ENCODE data around the gene ARID3A.

ARID3A gene

GRCh38 chr19:1007399-1008251 lies 81.8 kb downstream of the ARID3A start:
- no peak for DNase-seq

- DNase-seq, result no peak
These were observed 82.6 kb downstream of the ARID3A start for GRCh38 chr19:1008268-1009040.

GRCh38 chr19:1009041-1009980 lies 83.5 kb downstream of the ARID3A start:
- DNase-seq, result no peak

- DNase-seq, result no peak
These were observed 84.2 kb downstream of the ARID3A start for GRCh38 chr19:1009981-1010538.

GRCh38 chr19:1010586-1011510 lies 85.0 kb downstream of the ARID3A start:
- DNase-seq, result no peak

- DNase-seq, result no peak
These were observed 86.0 kb downstream of the ARID3A start for GRCh38 chr19:1011831-1012333.

GRCh38 chr19:1012334-1012733 lies 86.5 kb downstream of the ARID3A start:
- no peak for DNase-seq

- no peak for DNase-seq
These were observed 87.4 kb downstream of the ARID3A start for GRCh38 chr19:1013218-1013617.

- no peak for DNase-seq
These were observed 88.6 kb downstream of the ARID3A start for GRCh38 chr19:1014161-1015060.

GRCh38 chr19:1015061-1015781 lies 89.4 kb downstream of the ARID3A start:
- no peak for DNase-seq

- DNase-seq, result no peak
These were observed 90.2 kb downstream of the ARID3A start for GRCh38 chr19:1015782-1016646.

GRCh38 chr19:1016647-1017114 lies 90.8 kb downstream of the ARID3A start:
- no peak for DNase-seq

- no peak for DNase-seq
These were observed 91.5 kb downstream of the ARID3A start for GRCh38 chr19:1017115-1017905.

- no peak for DNase-seq
These were observed 92.1 kb downstream of the ARID3A start for GRCh38 chr19:1017906-1018305.

- no peak for DNase-seq
These were observed 92.6 kb downstream of the ARID3A start for GRCh38 chr19:1018393-1018792.

- no peak for DNase-seq
These were observed 93.2 kb downstream of the ARID3A start for GRCh38 chr19:1018932-1019615.

- no peak for DNase-seq
These were observed 93.8 kb downstream of the ARID3A start for GRCh38 chr19:1019616-1019961.

Measured in NCI-H1092 treated with DMSO at 0.1 percent for 48 hours (cell line).